Measurements from ENCODE around the gene ZNF280B. TPM values are rescaled to one million over a fixed set of nuclear protein-coding genes. Genes with fewer than 3 reads are reported as not detected.

The ZNF280B gene
- total and polyA plus RNA-seq, 9 of the 15 experiments (the other 6 are each of a cell fraction or from before 2014, with no cell fraction given), result 7.7 to 29.9 (median 20.0) TPM

GRCh38 chr22:22463855-22464540 is 44.5 kb downstream of the ZNF280B start (continued):
- no peak for TF ChIP-seq ATF6 (CRISPR knock-in tag; IDR thresholded peaks at IDR 0.05)
- TF ChIP-seq NR2C2 (CRISPR knock-in tag; IDR thresholded peaks at IDR 0.05), result peak; percentile 60; the same call in 1 of the 2 replicates
- TF ChIP-seq NR2C2 (tag; IDR thresholded peaks at IDR 0.05), result no peak
- no peak for TF ChIP-seq CEBPG (CRISPR knock-in tag; IDR thresholded peaks at IDR 0.05)
- peak in 1 of 2 experiments; percentile 36; a peak in 1 of 4 replicates for TF ChIP-seq CEBPG (tag; conservative IDR thresholded peaks at IDR 0.05 in 1 of 2, IDR thresholded peaks at IDR 0.05 in 1 of 2)
- peak in 1 of 2 experiments; percentile 100; a peak in 2 of 4 replicates for TF ChIP-seq RAD21 (CRISPR knock-in tag; conservative IDR thresholded peaks at IDR 0.05 in 1 of 2, IDR thresholded peaks at IDR 0.05 in 1 of 2)
- TF ChIP-seq MAZ (CRISPR knock-in tag; conservative IDR thresholded peaks at IDR 0.05 in 1 of 2, IDR thresholded peaks at IDR 0.05 in 1 of 2), result peak; percentile 65 to 94; a peak in 3 of 4 replicates
- TF ChIP-seq MITF (IDR thresholded peaks at IDR 0.05), result no peak
- TF ChIP-seq TAF7 (tag; IDR thresholded peaks at IDR 0.05), result peak; percentile 35; the same call in 1 of the 2 replicates
- 0 out of 2 replicates have a peak, but pooled peaks have one; percentile 76 for TF ChIP-seq HEY1 (CRISPR knock-in tag; IDR thresholded peaks at IDR 0.05; ENCODE audit: borderline replicate concordance)
- no peak for TF ChIP-seq MCM5 (IDR thresholded peaks at IDR 0.05; ENCODE audit: low read depth)
- TF ChIP-seq KLF16 (IDR thresholded peaks at IDR 0.05), result peak; percentile 84
- TF ChIP-seq FOSL1 (tag; conservative IDR thresholded peaks at IDR 0.05), result no peak
- TF ChIP-seq EZH2 (IDR thresholded peaks at IDR 0.05; ENCODE audit: borderline replicate concordance, low read depth, low read length), result peak; percentile 83; the same call in 1 of the 2 replicates
- TF ChIP-seq CHCHD3 (CRISPR knock-in tag; IDR thresholded peaks at IDR 0.05), result peak; percentile 66; the same call in 1 of the 2 replicates
- peak; percentile 67; the same call in 1 of the 2 replicates for TF ChIP-seq E2F1 (CRISPR knock-in tag; IDR thresholded peaks at IDR 0.05)
- TF ChIP-seq ATF7 (IDR thresholded peaks at IDR 0.05), result no peak
- no peak for TF ChIP-seq SIX5 (IDR thresholded peaks at IDR 0.05; ENCODE audit: borderline replicate concordance in 1 of 2, insufficient read depth in 1 of 2, low read depth in 1 of 2, low read length in 2 of 2)
- TF ChIP-seq ZNF224 (CRISPR knock-in tag; IDR thresholded peaks at IDR 0.05), result peak; percentile 47; the same call in 1 of the 2 replicates
- peak; percentile 95 for TF ChIP-seq STAT6 (CRISPR knock-in tag; IDR thresholded peaks at IDR 0.05)

Measured in K562 (cell line).